AG09319 (cell line): ENCODE measurements around the gene DGKI.

Experiments
- DNase-seq: peaks from one replicate; pipeline ENCODE4 v3.0.0-alpha.2; 2010; ENCODE audit warnings: low read depth; ENCODE audit errors: extremely low read depth
- CTCF ChIP-seq: IDR thresholded peaks from 2 replicates; pipeline ENCODE4 v1.5.1; 2011; ENCODE audit warnings: low read depth, mild to moderate bottlenecking, inconsistent platforms, low read length, moderate library complexity

DGKI gene

DNA sequence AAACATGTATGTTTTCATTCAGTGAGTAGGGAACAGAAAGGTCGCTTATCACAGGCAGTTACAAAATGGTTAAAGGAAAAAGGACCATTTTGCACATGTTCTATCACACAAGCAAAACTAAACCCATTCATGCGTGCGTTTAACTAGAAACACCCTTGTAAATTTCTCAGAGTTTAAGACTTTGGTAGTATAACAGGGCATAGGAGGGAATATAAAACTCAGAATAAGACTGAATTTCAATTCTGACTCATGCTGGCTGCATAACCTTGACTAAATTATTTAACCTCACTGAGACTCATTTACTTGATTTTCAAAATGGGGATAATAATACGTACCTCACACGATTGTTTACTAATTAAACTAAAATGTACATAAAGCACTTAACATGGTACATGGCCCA, 259.4 kb downstream of the DGKI start:
- no peak for TF ChIP-seq CTCF

GRCh38 chr7:137585591-137585990, 261.2 kb downstream of the DGKI start:
- DNase-seq, result no peak
- TF ChIP-seq CTCF, result no peak

More for the DNA sequence above, 259.4 kb downstream of the DGKI start:
- DNase-seq, result no peak

GRCh38 chr7:137583172-137583571, 263.6 kb downstream of the DGKI start:
- no peak for DNase-seq
- TF ChIP-seq CTCF, result no peak

DNA sequence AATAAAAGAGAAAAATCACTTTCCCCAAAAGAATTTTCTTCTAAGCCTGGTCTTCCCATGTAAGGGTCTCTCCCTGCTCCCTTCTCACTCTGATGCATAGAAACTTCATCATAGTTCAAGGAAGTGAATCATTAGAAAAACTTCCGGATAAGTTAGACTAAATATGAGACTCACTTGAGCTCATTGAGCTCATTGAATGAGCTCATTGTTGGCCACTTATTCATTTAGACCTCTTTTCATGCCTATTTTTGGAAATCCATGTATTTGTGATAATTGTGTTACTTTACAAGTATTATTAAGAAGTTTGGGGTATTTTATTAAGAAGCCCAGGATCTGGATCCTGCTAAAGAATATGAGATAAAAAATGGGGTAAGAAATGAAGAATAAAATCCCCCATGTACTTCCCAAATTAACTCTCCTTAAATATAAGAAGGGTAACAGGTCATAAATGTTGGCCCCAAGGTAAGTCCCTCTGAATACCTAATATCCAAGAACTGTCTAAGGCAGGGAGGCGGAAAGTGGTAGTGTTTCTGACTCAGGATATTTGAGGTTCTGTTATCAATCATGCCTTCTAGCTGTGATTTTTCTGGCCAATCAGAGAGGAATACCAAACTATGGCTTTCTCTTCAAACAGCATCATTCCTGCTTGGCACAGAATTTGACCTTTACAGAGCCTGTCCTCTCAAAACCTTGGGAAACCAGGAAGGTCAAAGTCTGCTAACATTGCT, 266.7 kb downstream of the DGKI start:
- no peak for DNase-seq
- no peak for TF ChIP-seq CTCF

GRCh38 chr7:137578541-137578940, 268.2 kb downstream of the DGKI start:
- TF ChIP-seq CTCF, result no peak
- no peak for DNase-seq

DNA sequence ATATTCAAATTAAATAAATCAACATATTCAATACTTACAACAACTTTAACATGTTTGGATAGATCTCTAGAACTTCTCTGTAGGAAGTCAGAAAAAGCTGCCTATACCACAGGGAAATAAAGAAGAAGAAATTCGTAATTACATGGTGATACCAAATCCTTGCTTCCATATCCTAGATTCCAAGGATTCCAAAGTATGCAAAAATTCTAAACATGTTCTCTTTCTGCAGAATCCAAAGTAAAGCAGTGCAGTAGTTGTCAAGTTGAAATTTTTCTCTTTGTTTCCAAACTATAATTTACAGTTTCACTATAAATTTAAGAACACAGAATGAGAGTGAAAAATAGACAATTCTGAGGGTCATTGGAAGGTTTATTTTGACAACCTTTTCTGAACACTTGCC, 269.6 kb downstream of the DGKI start:
- DNase-seq, result no peak
- TF ChIP-seq CTCF, result no peak

DNA sequence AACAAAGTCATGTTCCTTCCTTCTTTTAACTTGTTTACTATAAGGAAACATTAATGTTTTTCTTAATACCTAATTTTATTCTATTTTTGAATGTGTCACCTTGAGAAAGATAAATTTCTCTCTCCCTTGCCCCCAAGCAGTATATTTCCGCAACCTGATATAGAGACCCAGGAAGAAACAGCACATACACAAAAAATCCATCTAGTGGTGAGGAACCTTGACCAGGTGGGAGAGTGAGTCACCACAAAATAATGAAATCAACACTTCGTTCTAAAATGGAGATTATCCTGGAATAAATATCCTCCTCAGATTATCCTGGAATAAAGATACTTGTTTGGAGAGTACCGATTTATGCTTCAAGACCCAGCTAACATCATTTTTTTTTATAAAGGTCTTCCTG, 270.3 kb downstream of the DGKI start:
- TF ChIP-seq CTCF, result no peak
- no peak for DNase-seq
